GM04504 (cell line): ENCODE measurements around the gene PPBP.

Experiments used
- DNase-seq: peaks from one replicate; pipeline ENCODE4 v3.0.0-alpha.2; 2012; ENCODE audit warnings: low read depth

The PPBP gene

DNA sequence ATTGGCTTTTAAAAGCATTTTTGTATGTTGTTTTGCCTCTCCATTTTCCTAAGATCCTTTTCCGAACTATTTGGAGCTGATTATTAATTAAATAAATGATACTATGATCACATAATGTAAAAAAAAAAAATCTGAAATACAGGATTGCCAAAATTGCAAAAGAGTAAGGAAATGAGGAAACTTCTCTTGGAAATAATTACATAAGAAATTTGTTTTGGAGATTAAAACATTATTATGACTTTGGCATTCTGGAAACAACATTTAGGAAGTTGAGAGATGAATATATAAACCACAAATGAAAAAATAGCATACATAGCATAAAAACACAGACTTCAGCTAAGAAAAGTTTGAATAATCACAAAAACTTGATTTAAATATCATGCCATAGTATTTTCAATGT is 39.7 kb downstream of the PPBP start:
- DNase-seq: no peak

GRCh38 chr4:73947239-73947985 is 40.6 kb downstream of the PPBP start:
- no peak for DNase-seq

- DNase-seq: no peak
Observed at GRCh38 chr4:73945674-73946449, 42.1 kb downstream of the PPBP start.

- DNase-seq: no peak
Observed at GRCh38 chr4:73945140-73945539, 42.9 kb downstream of the PPBP start.

DNA sequence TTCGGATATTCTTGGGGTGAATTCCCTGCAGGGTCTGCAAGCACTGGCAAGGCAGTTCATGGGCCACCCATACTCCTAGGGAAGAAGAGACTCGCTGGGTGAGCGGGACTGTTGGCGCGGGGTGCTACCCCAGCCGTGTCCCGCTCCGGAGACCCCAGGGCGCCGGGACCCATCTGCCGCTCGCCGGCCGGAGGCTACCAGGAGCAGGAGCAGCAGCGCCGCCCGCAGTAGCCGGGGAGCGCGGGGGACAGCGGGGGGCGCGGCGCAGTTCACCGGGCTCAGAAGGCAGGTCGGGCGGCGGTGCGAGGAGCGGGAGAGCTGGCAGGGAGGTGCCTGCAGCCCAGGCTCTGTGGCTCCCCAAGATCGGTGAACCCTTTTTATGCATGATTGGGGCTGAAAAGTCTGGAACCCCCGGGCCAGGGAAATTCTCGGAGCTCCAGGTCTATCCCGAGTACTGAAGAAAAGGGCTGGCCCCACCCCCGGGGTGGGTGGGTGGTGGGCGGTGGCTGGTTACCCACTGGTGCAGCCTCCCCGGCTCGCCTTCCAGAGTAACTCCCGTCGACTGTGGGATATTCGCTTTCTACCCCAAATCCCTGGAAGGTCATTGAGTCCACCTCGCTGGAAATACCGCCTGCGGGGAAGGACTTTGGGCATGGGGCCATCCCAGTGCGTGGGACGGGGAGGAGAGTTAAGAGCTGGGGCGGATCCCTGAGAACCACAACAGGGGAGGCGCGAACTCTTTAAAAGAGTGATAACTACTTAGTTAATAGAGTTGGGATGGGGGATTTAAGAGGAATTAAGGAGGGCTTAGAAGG is 43.7 kb downstream of the PPBP start:
- no peak for DNase-seq

DNA sequence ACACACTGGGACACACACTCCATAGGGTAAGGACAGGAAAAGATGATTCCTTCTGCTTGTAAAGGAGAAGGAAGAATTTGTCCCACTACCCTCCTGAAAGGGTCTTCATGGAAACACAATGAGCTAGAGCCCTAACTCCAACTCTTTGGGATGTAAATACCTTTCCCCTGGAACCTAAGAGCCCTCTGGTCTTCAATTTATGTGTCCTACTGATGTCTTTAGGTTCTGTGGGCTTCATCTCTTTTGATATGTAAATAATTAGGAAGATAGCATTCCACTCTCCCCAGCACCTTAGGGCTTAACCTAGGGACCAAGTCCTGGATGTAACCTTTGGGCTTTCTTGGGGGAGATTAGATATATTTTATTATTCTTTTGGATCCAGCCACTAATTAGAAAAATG is 44.4 kb downstream of the PPBP start:
- no peak for DNase-seq

DNA sequence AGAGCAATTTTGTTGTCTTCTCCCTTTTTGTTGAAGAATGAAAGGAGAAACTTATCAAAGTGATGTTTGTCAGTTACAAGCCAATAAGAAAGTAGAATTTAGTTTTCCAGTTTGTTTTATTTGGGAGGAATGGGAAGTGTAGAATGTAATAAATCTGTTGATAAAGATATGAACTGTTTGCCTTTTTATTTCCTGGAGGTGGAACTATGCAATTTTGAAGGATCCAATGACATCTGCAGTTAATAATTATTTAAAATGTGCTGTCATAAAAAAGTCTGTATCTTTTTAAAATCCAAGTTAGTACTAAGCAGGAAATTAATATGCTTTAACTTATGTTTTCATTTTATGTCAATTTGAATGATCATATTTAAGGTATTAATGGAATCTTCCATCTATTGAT is 51.0 kb downstream of the PPBP start:
- no peak for DNase-seq
